Esophagus mucosa (tissue), 1 donor: Measurements from ENCODE around the gene IGLL5. TPM values are rescaled to one million over a fixed set of nuclear protein-coding genes. Genes with fewer than 3 reads are reported as not detected.
A peak's percentile ranks its signal among the peaks of the same experiment; 100 is the strongest.
"Not testable (repeated sequence)": the region's sequence is repeated elsewhere in the genome, so short reads cannot be mapped to it uniquely, and the experiment has no call there.

Source experiments
- ATAC-seq: fragments of 200-7000 bp; cut with Tn5 transposase; one replicate; pipeline ENCODE4 v1.9.1; 2020
- total RNA-seq: library from RNA; stranded (reverse); gene quantifications from one replicate; pipeline ENCODE4 v1.2.4, GENCODE V29; 2023
- donor health status: DM: yes; HTN: yes; CAD: no.

Gene IGLL5
- total RNA-seq, 1 donor from 2014 or later, result 1.8 TPM

DNA sequence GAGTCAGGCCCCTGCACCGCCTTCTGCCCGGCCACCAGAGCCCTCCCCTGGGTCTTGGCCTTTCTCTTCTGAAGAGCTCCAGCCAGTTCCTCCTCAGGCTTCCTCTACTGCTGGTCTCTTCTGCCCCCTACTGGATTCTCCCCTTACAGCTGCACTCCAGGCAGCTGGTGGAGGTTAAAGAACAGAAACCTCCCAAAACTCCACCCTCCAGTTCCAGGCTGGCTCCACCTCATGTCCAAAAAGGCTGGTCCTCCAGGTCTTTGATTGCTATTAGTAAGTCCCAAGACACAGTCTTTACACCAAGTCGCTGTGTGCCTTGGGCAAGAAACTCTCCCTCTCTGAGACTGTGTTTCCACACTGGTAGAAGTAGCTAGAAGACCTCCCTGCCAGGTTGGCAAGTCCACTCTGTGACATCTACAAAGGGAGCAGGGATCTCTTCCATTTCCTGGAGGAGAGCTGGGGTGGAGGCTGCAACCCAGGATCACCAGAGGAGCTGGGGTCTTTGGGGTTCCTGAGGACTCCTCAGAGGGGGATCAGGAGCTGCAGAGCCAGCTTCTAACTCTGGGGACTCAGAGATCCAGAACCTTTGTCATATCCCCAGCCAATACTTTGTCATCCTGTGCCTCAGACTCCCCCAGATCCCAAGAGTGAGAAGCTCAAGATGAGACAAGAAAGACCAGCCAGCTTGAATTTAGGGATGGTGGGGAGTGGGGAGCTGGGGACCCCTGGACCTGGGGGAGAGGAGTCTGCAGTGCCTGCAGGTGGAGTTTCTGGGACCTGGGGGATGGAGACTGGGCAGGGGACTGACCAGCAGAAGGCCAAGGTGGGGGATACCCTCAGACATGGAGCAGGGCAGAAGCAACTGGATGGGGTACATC lies 3.4 kb upstream of the IGLL5 start:
- peak; percentile 69 for ATAC-seq

DNA sequence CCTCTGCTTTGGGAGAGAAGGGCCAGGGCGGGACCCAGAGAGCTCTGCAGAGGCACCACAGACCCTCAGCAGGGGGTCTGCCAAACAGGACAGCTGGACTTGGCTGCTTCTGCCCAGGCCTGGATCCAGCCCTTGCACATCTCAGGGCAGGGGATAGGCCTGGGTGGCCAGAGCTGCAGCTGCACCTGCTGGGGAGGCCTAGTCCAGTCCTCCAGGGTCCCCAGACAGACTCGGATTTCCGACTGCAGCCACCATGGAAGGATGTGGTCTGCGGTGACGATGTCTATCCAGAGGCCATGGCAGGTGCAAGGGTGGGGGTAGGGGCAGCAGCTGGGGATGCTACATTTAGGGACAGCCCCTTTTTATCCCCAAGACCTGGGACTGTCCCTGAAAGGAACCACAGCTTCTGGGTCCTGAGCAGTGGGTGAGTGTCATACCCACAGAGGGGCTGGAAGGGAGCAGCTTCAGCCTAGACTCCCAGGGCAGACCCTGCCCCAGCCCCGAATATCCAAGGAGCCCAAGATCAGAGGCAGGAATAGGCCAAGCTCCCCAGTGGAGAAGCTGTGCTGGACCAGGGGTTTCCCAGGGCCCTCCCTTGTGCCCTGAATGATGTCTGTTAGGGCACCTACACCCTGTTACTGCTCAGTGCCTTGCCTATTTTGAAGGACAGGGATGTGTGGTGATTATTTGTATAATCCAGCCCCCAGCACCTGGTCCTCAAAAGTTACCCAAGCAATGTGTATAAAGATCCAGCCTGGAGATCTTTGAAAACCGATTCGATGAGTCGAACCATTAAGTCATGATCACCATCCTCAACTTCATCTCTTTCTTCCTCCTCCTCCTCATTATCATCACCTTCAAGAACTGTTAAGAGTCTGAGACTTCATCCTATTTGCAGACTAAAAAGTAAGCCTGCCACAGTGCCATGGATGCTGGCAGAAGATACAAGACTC lies 2.5 kb upstream of the IGLL5 start:
- ATAC-seq, result peak; percentile 51

DNA sequence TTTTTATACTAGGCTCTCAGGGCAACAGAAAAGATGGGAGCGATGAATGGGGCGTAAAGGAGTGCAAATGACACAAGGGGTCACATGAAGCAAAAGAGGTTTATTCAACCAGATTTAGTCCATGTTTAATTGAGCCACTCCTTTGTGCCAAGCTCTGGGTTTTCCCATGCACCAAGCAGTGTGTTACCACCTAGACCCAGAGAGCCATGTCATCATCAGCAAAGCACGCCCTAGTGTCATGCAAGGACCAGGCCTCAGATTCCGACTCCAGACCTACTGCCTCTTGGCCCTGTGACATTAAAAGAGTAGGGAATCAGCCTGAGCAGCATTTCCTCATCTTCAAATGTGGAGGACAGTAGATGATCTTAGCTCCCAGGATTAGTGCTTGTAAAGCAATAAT lies 1.1 kb upstream of the IGLL5 start:
- no peak for ATAC-seq

DNA sequence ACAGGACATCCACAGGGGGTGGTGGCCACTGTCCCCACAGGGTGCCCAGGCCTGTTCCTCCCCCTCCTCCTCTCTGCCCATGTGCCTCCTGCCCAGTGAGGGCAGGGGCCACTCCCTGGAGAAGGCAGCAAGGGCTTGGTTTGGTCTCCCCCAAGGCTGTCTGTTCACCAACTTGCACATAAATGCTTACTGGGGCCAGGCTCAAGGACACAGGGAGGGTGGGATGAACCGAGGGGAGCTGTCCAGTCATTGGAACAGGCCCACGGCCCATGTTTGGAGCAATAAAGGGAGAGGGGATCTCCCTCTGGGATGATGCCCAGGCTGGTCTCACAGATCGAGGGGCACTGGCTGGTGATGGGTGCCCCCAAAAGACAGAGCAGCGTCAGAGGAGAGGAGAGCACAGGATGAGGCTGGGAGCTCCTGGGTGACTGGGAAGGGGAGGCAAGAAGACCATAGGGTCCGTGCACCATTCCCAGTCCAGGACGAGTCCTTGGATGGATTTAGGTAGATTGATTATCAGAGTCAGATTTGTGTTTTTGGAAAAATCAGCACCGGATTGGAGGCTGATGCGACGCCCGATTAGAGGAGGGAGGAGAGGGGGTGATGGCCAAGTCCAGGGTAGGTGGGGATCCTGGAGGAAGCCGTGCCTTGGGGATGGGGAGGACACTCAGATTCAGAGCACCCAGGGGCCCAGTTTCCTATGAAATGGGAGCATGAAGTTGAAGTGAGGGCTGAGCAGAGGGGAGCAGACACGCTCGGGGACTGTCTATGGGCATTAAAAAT lies 1.1 kb downstream of the IGLL5 start:
- ATAC-seq, result no peak

DNA sequence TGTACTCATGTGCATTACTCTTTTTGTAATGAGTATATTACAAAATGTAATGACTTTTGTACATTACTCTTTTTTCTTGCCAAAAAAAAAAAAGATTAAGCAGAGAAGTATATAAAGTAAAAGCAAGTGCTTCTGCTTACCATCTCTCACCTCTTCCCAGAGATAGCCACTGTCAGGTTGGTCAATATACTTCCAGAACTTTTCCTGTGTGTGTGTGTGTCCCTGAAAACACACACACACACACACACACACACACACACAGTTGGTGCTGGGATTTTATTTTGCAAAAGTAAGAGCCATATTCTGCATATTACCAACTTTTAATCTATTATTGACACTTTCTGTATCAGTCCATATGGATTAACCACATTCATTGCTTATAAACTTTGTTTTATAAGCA lies 2.5 kb downstream of the IGLL5 start:
- ATAC-seq, result no peak

DNA sequence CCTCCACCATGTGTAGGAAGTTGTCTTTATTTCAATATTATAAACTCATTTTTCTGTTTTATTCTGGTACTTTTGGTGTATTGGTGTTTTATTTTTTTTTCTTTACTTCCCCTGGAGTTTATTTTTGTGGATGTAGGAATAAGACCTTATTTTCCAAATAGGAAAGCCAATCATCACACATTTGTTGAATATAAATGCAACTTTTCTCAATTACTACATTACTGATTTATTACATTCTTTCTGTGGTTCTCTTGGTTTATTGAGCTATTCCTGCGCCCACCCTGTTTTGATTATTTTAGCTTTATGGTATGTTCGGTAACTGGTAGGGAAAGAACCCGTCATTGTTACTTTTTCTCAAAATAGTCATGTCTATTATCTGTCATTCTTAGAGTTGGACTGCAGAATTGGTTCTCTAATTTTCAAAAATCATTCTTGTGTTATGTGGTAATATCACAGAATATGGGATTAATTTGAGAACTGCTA lies 3.6 kb downstream of the IGLL5 start:
- no peak for ATAC-seq

DNA sequence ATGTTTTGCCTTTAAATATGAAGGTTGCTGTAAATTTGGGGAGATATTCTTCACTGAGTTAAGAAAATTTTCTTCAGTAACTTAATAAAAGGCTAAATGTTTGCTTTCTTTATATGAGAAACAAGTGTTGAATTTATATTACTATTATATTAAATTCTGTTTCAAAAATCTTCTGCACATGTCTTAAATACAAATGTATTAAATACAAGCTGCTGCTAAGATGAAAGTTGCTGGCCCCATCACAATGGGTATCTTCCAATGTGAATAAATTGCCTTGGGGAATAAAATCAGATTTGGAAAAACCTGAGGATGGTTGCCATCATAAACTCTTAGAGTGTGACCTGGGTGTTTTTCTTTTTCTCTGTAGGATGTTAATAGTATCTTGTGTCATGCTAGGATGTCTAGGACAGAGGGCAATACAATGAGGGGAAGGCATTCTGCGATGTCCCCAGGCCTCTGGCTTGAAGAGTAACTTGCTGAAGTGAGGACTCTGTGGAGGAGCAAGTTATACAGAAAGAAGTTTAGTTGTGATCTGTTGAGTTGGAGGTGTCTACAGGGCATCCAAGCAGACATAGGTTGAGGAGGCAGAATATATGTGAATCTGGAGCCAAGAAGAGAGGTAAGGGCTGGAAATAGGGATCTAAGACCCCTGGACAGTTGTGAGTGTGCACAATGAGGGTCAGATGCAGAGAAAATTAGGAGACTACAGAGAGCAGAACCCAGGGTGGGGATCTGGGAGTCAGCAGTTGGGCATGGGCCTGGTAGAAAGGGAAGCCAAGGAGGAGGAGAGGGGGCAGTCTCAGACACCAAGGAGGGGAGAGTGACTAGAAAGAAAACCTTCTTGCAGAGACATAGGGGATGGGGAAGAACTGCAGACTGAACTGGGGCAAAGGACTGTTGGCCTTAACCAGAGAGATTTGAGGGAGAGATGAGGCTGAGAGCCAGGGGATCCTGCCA lies 4.8 kb downstream of the IGLL5 start:
- no peak for ATAC-seq

DNA sequence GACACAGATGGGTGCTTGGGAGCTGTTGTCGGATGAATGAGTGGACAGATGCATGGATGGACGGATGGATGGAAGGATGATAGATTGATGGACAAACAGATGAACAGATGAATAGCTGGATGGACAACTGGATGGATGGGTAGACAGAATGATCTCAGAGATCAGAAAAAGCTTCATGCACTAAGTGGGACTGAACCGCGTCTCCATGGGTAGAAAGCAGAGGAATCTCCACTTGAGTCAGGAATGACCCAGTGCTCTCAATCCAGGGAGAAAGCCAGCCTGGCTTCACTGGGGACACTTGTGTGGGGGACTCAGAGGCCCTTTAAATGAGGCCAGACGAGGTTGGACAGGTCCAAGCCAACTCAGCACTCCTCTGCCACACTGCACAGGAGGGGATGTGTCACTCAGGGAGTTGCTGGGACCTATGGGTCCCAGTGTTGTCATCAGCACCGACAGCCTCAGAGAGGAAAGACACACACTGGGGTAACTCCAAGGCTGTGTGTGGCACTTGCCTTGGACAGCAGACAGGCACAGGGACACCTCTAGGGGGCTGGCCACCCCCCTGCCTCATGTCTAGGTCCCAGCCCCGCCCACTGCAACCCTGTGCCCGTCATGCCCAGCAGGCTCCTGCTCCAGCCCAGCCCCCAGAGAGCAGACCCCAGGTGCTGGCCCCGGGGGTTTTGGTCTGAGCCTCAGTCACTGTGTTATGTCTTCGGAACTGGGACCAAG lies 5.6 kb downstream of the IGLL5 start:
- peak; percentile 14 for ATAC-seq

DNA sequence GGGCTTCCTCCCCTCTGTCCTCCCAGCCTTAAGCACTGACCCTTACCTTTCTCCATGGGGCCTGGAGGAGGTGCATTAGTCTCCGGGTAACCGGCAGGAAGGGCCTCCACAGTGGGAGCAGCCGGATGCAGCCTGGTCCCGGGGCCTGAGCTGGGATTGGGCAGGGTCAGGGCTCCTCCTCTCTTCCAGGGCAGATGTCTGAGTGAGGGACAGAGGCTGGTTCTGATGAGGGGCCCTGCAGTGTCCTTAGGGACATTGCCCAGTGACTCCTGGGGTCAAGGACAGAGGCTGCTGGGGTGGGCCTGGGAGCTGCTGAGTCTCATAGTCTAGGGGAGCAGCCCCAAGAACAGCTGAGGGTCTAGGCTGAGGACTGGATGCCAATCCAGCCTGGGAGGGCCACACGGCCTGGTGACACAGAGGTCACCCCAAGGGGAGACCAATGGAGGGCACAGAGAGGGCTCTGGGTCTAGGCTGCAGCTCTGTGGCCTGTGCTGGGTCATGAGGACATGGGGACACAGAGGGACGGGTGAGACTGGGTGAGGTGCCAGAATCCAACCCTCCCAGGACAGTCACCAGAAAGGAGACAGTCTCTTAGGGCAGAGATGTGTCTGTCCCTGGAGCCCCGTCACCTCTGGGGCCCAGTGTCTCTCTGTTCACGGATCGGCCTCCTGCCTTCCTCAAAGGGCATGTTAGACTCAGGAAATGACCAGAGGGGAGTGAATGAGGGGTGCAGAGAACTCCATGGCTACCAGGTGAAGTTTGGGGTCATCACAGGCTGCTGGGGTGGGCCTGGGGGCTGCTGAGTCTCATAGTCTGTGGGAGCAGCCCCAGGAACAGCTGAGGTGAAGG lies 6.5 kb downstream of the IGLL5 start:
- ATAC-seq, result no peak

DNA sequence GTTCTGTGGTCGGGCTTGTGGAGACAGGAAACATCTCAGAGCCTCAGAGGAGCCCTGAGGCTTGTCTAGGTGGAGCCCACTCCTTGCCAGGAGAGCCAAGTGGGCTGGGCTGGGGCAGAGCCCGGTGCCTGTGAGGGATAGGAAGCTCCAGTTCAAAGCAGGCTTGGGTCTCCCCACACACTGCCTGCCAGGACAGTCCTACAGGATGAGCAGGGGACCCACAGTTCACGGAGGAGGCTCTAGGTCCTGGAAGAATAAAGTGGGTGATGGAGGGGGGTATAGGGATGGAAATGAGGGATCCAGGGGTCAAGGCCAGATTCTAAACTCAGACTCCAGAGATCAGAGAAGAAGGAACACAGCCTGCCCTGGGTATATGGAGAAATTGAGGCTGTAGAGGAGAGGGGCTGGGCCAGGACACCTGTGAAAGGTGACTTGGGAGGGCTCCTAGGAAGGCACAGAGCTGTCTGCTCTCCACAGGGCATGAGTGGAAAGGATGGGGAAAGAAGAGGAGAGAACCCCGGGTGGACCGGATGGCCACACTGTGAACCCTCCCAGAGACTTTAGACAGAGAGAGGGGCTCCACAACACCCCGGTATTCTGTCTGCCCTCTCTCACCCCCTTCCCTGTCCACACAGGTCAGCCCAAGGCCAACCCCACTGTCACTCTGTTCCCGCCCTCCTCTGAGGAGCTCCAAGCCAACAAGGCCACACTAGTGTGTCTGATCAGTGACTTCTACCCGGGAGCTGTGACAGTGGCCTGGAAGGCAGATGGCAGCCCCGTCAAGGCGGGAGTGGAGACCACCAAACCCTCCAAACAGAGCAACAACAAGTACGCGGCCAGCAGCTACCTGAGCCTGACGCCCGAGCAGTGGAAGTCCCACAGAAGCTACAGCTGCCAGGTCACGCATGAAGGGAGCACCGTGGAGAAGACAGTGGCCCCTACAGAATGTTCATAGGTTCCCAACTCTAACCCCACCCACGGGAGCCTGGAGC lies 7.4 kb downstream of the IGLL5 start:
- ATAC-seq, result no peak

DNA sequence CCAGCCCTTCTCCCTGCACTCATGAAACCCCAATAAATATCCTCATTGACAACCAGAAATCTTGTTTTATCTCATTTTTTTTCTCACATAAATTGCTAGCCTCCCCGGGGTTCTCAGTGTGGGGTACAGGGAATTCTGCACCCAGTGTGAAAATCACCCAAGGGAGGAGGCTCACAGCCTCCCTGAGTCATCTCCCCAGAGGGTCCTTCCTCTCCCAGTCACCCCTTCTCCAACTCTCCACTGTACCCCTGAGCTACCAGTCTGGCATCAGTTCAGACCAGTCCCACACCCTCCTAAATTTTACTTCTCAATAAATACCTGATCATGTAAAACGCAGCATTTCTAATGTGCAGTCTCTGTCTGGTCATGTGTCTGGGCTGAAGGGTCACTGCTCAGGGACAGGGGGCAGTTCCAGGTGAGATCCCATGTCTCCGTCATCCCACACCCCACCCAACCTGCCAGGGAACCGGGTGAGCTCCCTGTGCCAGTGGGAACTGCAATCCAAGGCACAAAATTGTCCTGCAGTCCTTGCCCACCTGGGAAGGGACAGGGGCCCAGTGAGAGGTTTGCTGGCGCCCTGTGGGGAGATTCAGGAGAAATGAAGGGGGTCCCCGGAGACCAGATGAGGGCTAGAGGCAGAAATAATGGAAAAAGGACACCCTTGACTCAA lies 8.3 kb downstream of the IGLL5 start:
- ATAC-seq, result no peak

DNA sequence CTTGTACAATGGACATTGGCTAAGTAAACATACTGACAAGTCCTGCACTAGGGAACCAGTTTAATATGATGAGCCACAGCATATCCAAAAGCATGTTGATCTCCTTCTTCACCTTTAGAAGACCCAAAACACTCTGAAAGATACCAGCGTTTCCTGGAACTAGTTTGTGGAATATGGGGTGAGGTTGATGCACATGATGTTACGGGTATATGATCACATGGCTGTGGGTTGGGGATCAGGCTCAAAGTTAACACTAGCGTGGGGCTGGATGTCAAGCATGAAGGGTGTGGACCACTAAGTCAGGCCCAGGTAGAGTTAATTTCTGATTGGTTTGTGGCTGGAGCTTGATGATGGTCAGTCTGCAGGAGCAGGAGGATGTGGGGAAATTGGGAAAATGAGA lies 9.0 kb downstream of the IGLL5 start:
- no peak for ATAC-seq

DNA sequence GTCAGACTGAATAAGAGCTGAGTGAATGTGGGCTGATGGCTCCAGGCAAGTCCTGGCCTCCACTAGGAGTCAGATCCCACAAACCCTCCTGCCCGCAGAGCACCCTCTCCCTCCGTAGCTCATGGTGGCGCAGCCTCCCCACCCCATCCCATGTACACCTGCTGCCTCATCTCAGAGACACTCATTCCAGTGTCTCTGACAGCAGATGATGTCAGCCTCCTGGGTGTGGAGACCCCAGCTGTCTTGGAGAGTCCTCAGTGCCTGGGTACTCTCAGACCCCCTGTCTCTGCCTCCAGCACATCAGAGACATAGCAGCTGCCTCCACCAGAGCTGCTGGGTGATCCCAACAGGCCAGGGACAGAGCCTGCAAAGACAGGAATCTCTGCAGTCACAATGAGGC lies 9.5 kb downstream of the IGLL5 start:
- ATAC-seq, result no peak

DNA sequence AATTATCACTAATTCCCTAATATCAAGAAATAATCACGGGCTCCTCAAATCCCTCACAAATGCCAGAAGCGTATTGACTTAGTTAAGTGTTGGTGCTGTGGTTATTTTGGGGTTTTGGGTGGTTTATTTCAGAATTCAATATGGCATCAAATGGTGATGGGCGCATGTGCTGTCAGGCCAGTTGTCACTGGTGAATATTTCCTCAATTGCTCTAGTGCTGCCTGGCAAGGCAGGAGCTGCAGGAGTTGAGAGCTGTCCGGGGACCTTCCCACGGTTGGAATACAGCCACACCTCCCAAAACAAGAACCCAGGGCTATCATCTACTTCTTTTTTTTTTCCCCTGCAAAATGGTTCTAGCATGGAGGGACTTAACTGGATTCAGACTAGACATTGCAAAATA lies 10.3 kb downstream of the IGLL5 start:
- ATAC-seq, result no peak

DNA sequence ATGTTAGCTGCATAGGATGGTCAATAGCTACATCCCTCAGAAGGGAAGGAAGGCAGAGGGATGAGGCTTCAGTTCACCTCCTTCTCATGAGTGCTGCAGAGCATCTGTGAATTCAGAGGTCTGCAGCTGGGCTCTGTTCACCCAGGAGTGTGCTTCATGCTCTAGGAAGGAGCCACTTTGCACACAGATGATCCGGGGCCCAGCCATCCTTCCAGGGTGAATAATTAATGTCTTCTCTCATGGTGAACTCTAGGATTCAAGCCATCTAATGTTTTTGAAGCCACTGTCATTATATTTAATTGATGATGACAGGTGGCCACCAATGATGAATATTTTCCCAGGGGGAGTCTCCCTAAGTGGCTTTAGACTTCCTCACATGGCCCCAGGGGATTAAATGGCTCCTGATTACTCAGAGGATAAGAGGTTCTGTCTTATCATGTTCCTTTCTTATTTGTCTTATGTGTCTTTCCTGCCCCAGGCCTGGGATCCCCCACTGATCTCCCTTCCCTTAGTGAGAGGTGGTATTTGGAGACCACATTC lies 10.9 kb downstream of the IGLL5 start:
- ATAC-seq, result not testable (repeated sequence)

DNA sequence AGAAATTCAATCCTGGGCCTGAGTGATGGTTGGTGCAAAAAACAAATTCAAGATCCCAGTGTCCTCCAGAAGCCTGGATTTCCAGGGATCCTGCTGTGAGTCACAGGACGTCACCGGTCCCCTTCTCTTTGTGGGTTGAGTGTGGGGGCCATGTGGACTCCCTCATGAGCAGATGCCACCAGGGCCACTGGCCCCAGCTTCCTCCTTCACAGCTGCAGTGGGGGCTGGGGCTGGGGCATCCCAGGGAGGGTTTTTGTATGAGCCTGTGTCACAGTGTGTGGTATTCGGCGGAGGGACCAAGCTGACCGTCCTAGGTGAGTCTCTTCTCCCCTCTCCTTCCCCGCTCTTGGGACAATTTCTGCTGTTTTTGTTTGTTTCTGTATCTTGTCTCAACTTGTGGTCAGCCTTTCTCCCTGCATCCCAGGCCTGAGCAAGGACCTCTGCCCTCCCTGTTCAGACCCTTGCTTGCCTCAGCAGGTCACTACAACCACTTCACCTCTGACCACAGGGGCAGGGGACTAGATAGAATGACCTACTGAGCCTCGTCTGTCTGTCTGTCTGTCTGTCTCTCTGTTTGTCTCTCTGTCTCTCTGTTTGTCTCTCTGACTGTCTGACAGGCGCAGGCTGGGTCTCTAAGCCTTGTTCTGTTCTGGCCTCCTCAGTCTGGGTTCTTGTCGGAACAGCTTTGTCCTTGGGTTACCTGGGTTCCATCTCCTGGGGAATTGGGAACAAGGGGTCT lies 11.9 kb downstream of the IGLL5 start:
- not testable (repeated sequence) for ATAC-seq
